ENCODE measurements around the gene MTA3.
"Not testable (repeated sequence)": the region's sequence is repeated elsewhere in the genome, so short reads cannot be mapped to it uniquely, and the experiment has no call there.

MTA3 gene

DNA sequence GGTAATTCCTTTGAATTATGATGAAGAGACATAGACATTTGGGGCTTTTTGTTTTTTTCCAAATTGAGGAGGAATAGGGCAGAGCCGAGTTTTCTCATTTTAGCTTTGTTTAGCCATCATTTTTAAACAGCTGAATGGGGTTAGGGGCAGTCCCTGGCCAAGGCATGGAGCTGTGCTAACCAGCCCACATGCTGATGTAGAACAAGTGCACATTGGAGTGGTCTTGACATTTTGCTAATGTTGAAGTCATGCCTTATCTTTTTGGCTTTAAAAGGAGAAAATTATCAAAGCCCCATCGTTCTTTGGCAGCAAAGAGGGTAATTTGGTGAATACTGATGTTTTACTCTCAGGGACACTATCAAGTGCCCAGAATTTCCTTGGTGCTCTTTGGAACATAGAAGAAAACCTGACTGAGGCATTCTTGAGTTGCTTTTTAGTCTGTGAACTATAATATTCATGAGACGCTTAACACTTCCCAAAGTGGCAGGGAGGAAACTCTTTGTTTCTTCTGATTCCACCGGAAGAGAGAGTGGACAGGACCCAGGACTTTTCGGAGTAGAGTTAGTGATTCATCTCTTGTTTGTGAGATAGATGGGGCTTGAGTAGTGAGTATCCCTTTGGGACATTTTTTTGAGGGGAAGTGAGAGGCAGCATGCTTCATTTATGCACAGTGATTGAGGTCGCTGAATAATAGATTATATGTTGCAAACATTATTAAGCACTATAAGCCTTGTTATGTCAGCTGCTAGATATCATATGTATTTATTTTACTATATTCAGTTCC lies 45.0 kb downstream of the MTA3 start:
- DNase-seq (ENCODE audit: low spot score), result no peak

DNA sequence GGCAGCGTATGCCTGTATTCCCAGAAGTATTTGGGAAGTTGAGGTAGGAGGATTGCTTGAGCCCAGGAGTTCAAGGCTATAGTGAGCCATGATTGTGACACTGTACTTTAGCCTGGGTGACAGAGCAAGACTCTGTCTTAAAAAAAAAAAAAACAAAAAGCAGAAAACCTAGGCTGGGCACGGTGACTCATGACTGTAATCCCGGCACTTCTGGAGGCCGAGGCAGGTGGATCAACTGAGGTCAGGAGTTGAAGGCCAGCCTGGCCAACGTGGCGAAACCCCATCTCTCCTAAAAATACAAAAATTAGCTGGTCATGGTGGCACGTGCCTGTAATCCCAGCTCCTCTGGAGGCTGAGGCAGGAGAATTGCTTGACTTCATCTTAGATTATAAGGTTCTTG lies 46.4 kb downstream of the MTA3 start:
- DNase-seq (ENCODE audit: low spot score), result no peak

- DNase-seq (ENCODE audit: low spot score), result no peak
Measured at GRCh38 chr2:42618116-42618515, 49.7 kb downstream of the MTA3 start.

GRCh38 chr2:42618972-42619371 lies 50.5 kb downstream of the MTA3 start:
- no peak for DNase-seq (ENCODE audit: low spot score)

DNA sequence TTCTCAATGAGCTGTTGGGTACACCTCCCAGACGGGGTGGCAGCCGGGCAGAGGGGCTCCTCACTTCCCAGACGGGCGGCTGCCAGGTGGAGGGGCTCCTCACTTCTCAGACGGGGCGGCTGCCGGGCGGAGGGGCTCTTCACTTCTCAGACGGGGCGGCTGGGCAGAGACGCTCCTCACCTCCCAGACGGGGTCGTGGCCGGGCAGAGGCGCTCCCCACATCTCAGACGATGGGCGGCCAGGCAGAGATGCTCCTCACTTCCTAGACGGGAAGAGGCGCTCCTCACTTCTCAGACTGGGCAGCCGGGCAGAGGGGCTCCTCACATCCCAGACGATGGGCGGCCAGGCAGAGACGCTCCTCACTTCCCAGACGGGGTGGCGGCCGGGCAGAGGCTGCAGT lies 53.2 kb downstream of the MTA3 start:
- not testable (repeated sequence) for DNase-seq (ENCODE audit: low spot score)

DNA sequence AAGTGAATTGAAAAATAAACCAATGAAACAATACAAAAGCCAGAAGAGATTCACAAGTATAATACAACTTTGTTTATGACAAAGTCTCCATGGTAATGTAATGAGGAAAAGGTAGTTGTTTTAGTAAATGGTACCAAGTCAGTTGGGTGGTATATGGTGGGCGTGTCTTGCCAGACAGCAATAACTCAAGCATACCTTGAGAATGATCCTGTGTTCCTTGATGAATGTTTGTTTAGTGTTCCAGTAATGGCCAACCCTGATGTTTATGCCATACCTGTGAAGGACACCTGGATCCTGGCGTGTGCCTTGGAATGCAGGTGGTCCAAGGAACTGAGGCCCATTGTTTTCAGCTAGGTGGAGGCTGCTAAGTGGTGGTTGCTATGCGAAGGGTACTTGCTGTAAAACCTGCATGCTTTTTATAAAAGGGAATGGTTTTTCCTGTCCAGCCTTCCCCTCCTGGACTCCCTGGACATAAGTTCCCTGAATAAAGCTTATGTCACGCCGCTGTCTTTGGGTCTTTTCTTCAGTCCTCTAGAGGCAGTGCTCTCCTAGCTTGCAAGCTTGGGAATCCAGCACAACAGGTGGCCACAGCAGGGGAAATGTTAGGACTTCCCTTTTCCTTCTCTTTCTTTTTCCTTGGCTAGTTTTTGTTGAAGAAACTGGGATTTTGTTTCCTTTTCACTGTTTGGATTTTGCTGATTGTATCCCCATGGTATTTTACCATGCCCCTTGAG lies 54.7 kb downstream of the MTA3 start:
- no peak for DNase-seq (ENCODE audit: low spot score)

GRCh38 chr2:42624047-42624446 lies 55.6 kb downstream of the MTA3 start:
- DNase-seq (ENCODE audit: low spot score), result no peak

GRCh38 chr2:42628024-42628423 lies 59.6 kb downstream of the MTA3 start:
- not testable (repeated sequence) for DNase-seq (ENCODE audit: low spot score)

DNA sequence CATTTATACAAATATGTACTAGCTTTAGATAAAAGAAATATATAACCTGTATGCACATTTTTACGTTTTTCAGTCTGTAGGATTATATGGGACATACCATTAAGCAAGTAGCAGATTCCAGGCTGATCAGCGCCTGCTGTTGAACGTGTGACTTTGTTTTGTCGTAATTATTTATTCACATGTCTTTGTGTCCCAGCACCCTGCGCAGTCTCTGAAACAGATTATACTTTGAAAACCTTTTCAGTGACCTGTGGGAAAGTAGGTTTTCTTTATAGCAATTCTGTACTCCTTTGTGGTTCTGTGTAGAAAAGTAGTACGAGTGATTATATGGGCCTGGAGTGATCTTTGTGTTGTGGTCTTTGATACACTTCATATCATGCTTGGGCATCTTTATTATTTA lies 68.5 kb downstream of the MTA3 start:
- no peak for DNase-seq (ENCODE audit: low spot score)

DNA sequence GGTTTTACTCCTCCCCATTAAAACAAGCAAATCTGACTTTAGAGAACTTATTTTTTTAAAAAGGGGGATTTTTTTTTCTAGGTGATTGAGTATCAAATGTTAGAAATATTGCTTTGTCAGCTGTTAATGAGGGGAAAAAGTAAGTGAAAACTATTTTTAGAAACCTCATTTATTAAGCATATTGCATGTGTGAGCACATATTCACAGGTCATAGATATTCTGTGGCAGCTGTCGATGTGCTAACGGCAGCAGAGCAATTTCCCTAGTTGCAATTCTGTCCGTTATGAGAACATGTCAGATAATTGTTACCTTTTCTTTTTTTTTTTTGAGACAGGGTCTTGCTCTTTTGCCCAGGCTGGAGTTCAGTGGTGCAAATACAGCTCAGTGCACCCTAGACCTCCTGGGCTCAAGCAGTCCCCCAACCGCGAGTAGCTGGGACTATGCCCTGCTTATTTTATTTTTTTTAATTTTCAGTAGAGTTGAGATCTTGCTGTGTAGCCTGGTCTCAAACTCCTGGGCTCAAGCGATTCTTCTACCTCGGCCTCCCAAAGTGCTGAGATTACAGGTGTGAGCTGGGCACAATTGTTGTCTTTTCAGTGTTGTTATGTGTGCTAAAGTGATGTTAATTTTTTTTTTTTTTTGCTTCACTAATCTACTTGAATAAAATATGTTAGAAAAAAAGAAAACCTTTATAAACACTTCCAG lies 69.8 kb downstream of the MTA3 start:
- DNase-seq (ENCODE audit: low spot score), result no peak

DNA sequence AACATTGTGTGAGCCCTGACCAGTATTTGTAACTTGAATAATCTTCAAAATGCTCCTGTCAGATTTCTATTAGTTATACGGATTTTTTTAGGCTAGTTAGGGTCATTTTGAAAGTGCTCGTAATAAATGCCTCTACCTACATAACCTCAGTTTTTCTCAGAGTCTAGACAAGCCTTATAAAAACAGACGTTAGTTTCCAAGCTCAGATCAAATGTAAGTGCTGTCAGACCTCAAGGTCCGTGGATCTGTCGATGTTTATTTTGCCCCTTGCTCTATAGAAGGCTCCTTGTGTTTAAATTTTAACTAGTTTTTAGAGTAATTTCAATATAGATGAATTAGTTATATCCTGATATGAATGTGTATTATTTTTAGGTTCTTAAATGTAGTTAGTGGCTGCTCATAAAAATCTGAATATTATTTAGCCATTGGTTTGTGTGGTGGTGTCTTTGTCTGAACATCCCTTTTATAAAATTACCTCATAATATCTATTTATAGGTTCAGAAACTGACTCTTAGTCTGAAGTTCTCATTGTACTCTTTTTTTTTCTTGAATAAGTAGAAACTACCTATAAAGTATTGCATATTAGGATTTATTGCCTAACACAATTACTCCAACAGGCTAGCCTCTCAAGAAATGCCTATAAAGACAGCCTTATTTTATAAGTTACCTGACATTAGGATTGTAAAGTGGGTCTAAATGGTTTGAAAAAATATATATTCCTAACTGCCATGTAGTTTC lies 71.1 kb downstream of the MTA3 start:
- DNase-seq (ENCODE audit: low spot score), result no peak

DNA sequence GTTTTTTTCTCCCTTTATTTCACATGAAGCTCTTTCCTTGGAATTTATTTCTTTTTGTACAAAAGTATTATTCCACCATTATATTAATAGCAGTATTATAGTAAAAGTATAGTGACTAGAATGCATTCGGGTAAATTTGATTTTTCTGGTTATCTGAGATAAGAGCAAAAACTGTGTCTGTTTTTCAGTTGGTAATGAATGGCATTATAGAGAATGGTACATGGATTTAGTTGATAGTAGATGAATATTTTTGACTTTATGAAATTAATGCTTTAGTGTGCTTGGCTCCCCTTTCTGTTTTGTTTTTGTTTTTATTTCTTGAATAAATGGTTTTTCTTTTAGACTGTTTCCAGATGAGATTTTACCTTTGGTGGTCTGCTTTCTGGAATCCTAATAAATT lies 71.8 kb downstream of the MTA3 start:
- no peak for DNase-seq (ENCODE audit: low spot score)

- DNase-seq (ENCODE audit: low spot score), result not testable (repeated sequence)
Measured at GRCh38 chr2:42642371-42642770, 73.9 kb downstream of the MTA3 start.

DNA sequence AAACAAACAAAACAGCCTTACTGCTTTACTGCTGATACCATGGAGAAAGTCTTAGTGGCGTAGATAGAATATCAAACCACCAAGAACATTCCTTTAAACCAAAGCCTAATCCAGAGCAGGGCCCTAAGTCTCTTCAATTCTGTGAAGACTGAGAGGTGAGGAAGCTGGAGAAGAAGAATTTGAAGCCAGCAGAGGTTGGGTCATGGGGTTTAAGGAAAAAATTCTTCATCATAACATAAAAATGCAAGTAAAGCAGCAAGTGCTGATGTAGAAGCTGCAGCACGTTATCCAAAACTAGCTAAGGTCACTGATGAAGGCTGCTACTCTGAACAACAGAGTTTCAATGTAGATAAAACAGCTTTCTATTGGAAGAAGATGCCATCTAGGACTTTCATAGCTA lies 77.1 kb downstream of the MTA3 start:
- DNase-seq (ENCODE audit: low spot score), result no peak

DNA sequence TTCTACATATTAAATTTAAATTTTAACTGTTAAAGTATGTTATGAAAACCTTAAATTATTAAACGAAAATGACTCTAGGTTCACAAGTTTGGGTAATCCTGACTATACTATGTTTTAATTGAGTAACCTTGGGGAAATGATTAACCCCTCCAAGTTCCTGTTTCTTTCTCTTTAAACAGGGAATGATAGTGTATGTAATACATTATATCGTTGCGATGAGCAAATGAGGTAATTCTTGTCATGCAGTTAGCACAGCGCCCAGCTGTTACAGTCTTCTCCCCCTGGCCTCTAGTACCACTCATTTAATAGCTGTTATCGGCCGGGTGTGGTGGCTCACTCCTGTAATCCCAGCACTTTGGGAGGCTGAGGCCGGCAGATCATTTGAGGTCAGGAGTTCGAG lies 80.4 kb downstream of the MTA3 start:
- no peak for DNase-seq (ENCODE audit: low spot score)

DNA sequence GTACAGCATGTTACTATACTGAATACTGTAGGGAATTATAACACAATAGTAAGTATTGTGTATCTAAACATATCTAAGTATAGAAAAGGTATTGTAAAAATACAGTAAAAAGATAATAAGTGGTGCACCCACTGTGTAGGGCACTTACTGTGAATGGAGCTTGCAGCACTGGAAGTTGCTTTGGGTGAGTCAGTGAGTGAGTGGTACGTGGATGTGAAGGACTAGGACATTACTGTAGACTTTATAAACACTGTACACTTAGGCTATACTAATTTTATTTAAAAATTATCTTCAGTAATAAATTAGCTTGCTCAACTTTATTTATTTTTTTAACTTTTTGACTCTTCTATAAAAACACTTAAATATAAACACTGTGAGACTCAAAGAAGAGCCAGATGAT lies 82.6 kb downstream of the MTA3 start:
- DNase-seq (ENCODE audit: low spot score), result no peak

GRCh38 chr2:42652086-42652485 lies 83.7 kb downstream of the MTA3 start:
- DNase-seq (ENCODE audit: low spot score), result no peak

- DNase-seq (ENCODE audit: low spot score), result no peak
Measured at GRCh38 chr2:42653039-42653438, 84.6 kb downstream of the MTA3 start.

GRCh38 chr2:42653908-42654445 lies 85.5 kb downstream of the MTA3 start:
- DNase-seq (ENCODE audit: low spot score), result no peak

GRCh38 chr2:42658306-42658705 lies 89.9 kb downstream of the MTA3 start:
- DNase-seq (ENCODE audit: low spot score), result no peak

DNA sequence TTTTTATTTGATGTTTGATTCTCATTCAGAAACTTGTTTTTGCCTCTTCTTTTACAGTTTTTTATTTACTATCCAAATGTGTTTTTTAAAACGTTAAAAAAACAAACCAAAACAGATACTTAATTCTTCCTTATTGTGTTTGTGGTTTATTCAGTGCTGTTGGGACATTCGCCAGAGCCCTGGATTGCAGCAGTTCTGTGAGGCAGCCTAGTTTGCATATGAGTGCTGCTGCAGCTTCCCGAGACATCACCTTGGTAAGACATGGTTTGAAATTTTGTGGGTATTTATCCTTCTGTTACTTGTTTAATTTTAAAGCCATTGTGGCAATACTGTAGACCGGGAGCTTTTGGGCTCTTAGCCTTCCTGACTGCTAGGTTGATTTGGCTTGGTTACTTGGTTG lies 91.2 kb downstream of the MTA3 start:
- no peak for DNase-seq (ENCODE audit: low spot score)

All from COLO829 (cell line).